ENCODE results near the gene OCIAD1.
"Not testable (repeated sequence)": the region's sequence is repeated elsewhere in the genome, so short reads cannot be mapped to it uniquely, and the experiment has no call there.

OCIAD1 gene

DNA sequence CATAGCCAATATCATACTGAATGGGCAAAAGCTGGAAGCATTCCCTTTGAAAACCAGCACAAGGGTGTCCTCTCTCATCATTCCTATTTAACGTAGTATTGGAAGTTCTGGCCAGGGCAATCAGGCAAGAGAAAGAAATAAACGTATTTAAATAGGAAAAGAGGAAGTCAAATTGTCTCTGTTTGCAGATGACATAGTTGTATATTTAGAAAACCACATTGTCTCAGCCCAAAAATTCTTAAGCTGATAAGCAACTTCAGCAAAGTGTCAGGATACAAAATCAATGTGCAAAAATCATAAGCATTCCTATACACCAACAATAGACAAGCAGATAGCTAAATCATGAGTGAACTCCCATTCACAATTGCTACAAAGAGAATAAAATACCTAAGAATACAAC, 9.5 kb upstream of the OCIAD1 start:
- DNase-seq: not testable (repeated sequence)

DNA sequence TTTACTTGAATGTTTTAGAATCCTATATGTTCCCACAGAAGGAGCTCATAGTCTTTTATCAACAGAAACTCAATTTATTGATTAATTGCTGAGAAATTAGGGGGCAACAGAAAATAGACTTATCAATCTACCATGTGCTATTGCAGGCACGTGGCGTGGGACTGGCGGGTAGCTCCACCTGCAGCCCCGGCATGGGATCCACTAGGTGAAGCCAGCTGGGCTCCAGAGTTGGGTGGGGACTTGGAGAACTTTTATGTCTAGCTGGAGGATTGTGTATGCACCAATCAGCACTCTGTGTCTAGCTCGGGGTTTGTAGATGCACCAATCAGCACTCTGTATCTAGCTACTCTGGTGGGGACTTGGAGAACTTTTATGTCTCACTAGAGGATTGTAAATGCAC, 3.3 kb upstream of the OCIAD1 start:
- DNase-seq: no peak

DNA sequence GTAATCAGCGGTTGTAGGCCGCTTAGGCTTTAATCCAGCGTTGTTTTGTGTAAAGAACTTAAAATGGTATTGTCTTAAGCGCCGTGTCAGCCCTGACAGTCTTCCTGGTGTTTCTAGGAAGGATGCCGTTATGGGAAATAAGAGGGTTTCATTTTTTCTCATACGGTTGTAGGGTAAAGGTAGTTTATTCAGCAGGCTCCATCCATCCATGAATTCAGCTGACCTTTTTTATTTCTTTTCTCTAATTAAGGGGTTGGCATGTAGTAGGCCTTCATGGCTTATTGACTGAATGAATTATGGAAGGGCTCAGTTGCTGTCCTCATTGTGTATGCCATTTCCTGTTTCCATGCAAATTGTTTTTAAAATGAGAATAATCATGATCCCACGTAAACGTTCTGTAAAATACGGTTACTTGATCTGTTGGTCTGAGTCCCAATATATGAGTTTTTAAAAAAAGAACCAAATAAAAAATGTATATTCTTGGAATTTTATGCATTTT, 693 bp downstream of the OCIAD1 start:
- no peak for DNase-seq

DNA sequence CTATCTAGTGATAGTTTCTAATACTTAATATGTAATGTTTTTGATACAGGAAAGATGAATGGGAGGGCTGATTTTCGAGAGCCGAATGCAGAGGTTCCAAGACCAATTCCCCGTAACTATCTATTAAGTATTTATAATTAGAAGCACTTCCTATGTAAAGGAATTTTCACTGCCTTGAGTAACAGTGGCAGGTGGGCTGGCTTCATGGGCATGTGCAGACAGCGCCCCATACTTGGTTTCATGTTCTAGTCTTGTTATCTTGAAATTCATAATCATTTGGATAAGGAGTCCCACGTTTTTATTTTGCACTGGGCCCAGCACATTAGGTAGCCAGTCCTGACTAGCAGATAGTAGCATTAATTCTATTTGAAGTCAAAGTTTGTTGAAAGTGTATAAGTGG, 1.7 kb downstream of the OCIAD1 start:
- DNase-seq: no peak

DNA sequence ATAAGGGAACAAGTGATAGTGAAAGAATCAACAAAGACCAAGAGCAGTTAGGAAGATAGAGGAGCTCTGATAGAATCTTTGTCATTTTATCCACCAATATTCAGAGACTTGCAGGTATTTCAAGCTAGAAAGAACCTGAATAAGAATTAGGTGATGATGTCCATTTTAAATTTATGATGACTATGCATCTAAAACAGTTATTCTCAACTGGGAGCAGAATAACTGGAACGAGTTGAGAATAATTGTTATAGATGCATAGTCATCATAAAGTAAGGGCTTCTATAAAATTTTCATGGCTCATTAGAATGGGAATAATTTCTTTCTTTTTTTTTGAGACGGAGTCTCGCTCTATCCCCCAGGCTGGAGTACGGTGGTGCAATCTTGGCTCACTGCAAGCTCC, 5.8 kb downstream of the OCIAD1 start:
- DNase-seq: no peak

DNA sequence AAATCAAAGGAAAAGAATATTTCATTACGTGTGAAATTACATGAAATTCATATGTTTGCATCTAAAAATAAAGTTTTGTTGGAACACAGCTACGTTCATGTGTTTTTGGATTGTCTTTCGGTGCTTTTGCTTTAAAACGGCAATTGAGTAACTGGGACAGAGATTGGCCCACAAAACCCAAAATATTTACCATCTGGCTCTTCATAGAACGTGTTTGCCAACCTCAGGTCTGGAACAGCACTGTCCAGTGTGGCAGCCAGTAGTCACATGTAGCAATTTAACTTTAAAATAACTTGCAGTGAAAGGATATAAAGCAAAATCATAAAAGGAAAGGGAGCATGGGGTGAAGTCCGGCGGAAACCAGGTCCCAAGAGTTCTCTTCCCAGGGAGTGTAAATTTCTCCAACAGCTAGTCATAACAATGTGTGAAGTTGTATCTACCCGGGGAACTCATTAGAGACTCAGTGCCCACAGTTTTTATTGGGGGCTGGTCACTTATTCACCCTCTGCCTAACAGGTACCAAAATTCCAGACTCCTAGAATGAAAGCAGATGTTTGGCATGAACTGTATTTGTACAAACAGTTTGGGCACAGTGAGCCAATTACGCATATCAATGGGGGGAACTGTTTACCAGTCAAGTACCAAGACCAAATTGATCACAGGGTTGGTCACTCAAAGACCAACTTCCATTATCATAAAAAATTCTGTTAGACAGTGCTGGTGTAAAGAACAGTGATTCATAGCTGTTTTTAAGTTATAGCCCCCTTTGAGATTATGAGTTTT, 10.3 kb downstream of the OCIAD1 start:
- DNase-seq: no peak

DNA sequence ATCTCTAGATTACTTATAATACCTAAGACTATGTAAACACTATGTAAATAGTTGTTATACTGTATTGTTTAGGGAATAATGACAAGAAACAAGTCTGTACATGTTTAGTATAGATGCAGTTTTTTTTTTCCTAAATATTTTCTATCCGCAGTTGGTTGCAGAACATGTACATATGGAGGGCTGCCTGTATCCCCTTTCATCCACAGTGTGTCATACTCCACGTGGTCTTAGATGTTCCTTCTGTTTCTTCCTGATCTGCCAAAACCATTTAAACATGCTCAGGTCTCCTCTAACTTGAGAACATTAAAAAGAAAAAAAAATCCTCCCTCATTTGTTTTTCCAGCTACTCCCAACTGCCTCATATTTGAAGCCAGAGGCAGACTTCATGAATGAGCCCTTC, 14.0 kb downstream of the OCIAD1 start:
- no peak for DNase-seq

DNA sequence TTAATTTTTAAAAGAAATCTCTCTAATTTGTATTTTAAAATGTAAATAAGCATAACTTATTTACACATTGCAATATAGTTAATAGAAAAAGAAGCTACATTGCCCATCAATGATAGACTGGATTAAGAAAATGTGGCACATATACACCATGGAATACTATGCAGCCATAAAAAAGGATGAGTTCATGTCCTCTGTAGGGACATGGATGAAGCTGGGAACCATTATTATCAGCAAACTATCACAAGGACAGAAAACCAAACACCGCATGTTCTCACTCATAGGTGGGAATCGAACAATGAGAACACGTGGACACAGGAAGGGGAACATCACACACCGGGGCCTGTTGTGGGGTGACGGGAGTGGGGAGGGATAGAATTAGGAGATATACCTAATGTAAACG, 17.9 kb downstream of the OCIAD1 start:
- not testable (repeated sequence) for DNase-seq

DNA sequence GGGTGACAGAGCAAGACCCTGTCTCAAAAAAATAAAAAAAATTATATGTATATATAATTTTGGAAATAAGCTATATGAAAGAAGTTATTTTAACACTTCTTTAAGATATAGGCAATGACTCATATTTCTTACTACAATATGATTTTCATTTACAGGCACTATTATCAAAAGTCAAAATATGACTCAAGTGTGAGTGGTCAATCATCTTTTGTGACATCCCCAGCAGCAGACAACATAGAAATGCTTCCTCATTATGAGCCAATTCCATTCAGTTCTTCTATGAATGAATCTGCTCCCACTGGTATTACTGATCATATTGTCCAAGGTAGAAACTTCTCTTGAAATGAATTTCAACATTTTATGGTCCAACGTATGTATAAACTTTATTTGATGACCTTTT, 20.8 kb downstream of the OCIAD1 start:
- DNase-seq: no peak

DNA sequence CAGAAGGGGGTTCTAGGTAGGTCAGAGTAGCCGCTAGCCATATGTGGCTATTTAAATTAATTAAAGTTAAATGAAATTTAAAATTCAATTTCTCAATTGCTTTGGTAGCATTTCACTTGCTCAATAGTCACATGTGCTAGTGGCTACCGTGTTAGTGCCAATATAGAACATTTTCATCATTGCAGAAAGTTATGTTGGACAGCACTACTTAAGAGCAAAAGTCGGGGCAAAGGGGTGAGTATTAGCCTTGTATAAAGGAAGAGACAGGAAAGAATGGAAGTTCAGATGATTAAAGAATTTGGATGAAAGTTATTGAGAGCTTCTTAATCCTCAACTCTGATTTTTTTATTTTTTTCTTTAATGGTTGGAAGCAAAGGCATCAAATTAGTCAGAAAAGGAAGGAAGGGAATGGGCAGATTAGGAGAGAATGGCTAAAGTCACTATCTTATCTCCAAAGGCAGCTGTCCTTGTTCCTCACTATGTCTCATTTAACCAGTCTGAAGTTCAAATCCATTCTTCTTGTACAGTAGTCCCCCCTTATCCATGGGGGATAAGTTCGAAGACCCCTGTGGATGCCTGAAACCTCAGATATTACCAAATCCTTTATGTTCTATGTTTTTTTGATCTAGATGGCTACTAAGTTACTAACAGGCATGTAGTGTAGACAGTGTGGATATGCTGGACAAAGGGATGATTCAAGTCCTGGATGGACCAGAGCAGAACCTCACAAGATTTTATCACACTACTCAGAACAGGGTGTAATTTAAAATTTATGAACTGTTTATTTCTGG, 22.9 kb downstream of the OCIAD1 start:
- no peak for DNase-seq

DNA sequence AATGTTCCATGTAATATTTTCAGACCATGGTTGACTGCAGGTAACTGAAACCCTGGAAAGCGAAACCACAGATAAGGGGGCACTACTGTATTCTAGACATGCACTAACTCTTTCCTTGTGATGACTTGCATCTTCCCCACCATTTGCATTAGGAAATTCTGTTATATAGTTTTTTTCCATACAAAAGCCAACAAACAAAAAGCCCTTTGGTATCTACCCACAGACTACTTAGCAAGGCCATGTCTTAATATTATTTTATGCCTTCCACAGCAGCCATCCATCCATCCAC, 23.5 kb downstream of the OCIAD1 start:
- DNase-seq: no peak

DNA sequence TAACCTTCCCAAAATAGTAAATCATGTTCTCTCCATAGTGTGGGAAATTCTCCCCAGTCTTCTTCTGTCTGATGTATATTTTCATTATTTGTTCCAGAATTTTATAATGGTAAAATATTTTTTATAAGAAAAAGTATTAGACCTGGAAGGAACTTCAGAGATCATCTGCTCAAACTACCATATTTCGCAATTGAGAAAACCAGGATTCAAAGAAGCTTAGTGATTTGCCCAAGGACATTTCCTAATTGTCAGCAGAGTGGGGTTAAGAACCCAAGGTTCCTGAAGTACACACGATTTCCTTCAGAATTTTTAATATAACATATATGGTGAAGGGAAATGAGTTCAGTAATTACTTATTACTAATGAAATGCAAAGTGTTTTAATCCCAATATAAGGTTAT, 24.1 kb downstream of the OCIAD1 start:
- DNase-seq: no peak

DNA sequence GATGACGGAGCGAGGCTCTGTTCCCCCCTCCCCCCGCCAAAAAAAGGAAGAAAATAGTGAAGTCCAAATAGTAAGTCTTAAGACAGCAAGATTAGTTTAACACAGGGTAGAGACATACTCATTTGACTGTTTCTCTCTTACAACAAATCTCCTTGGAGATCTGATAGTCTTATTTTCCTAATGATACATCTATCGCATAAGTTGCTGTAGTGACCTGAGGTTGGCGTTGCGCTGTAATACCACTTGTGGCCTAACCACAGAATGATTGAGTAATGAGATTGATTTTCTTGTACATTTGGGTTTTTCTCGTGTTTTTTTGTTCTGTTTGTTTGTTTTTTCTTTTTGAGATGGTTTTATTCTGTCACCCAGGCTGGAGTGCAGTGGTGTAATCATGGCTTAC, 27.2 kb downstream of the OCIAD1 start:
- no peak for DNase-seq

DNA sequence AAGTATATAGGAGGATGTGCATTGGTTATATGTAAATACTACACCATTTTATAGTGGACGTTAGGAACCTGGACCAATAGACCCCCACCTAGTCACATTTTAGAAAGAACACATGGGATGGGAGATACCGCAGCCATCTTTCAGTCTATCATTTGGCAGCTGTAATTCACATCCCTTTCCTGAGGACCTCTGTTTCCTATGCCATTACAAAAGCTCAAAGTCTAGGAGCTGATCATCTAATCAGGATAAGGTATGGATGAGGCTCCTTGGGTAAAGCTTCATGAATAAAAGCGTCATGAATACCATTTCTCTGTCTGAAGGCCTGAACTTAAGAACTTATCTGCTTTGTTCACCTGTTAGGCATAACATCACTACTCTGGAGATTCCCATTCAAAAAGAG, 31.1 kb downstream of the OCIAD1 start:
- DNase-seq: no peak

DNA sequence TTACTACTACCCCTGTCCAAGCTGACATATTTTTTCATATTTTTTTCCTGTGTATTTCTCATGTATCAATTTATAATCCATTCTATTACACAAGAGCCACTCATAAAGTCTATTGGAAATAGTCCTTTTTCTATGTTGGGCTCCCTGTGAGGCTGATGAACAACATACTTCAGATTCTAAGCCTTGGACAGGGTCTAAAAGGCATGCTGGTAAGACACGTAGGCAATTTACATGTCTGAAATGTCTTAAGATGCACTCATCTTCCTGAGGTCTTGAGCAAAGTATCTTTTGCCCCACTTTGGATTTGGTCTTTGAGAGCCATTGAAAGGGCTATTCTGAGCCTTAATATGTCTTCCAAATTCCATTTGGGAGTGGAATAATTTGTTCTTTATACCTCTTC, 31.8 kb downstream of the OCIAD1 start:
- DNase-seq: no peak

DNA sequence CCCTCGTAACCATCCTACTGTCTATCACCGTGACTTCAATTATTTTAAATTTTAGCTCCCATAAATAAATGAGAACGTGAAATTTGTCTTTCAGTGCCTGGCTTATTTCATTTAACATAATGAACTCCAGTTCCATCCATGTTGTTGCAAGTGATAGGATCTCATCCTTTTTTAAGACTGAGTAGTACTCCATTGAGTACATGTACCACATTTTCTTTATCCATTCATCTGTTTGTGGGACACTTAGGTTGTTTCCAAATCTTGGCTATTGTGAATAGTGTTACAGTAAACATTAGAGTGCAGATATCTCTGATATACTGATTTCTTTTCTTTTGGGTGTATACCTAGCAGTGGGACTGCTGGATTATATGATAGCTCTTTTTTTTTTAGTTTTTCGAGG, 32.8 kb downstream of the OCIAD1 start:
- DNase-seq: no peak

DNA sequence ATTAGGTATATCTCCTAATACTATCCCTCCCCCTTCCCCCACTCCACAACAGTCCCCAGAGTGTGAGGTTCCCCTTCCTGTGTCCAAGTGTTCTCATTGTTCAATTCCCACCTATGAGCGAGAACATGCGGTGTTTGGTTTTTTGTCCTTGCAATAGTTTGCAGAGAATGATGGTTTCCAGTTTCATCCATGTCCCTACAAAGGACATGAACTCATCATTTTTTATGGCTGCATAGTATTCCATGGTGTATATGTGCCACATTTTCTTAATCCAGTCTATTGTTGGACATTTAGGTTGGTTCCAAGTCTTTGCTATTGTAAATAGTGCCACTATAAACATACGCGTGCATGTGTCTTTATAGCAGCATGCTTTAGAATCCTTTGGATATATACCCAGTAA, 33.8 kb downstream of the OCIAD1 start:
- DNase-seq: not testable (repeated sequence)

DNA sequence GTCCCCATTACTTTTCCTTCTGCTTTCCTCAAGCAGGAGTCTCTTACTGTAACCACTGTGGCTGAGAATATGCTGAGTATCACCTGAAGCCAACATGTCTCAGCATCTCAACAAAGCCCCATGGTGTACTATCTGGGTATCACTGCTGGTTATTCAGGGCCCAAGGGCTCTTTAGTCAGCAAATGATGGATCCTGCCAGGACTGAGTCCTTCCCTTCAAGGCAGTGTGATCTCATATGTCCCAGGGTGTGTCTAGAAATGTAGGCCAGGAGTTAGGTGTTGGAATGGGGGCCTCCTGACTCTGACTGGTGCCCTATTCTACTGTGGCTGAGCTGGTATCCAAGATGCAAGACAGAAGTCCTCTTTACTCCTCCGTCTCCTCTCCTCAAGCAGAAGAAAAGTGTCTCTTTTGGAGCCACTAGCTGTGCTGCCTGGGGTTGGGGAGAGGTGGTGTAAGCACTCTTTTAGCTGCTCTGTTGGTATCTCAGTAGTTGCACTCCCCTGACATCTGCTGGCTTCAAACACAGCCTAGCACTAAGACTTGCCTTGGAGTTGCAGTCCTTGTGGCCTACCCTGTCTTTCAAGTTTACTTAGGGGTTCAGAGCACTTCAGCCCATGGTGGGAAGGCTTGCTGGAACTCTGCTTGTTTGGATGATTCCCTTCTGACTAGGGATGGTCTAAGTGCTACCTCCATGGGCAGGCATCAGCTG, 47.1 kb downstream of the OCIAD1 start:
- DNase-seq: no peak

DNA sequence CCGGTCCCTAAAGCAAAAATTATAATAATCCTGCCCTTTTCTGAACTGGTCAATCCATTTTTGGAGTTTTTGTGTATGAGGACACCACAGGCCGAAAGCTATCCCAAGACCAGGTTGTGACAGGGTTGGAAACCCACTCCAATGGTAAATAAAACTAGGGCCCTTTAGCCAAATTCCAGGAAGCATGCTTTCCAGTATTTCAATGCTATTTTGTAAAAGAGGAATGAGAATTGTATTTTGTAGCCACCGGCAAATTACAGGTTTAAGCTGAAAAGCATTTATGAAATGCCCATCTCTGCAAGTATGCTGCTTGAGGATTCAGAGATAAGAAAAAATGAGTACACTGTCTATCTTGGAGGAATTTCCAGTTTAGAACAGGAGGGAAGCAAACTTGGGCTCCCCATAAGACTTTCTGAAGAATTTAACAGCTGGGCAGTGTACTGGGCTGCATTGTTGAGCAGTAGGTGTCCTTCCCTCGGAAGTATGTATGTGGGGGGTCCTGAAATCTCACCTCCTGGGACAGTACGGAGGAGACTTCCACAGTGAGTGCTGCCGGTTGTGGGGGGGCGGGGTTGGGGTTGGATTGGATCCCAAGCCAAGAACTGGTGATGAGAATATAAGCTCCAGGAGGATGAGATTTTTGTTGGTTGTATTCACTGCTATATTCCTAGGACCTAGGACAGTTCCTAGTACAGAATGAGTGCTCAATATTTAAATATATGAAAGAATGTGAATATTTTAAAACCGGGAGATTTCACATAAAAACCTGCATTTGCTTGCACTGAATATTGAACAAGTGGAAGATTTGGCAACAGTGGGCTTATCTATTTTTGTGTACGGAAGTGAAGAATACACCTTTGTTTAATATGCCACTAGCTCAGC, 48.9 kb downstream of the OCIAD1 start:
- no peak for DNase-seq

DNA sequence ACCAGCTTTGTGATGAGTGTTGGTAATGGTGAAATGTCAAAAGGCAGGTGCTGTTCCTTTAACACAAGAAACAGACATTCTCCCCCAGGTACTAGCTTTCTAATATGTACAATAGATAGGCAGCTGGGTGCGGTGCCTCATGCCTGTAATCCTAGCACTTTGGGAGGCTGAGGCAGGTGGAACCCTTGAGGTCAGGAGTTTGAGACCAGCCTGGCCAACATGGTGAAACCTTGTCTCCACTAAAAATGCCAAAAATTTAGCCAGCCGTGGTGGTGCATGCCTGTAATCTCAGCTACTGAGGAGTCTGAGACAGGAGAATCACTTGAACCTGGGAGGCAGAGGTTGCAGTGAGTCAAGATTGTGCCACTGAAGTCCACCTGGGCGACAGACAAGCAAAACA, 50.8 kb downstream of the OCIAD1 start:
- not testable (repeated sequence) for DNase-seq

DNA sequence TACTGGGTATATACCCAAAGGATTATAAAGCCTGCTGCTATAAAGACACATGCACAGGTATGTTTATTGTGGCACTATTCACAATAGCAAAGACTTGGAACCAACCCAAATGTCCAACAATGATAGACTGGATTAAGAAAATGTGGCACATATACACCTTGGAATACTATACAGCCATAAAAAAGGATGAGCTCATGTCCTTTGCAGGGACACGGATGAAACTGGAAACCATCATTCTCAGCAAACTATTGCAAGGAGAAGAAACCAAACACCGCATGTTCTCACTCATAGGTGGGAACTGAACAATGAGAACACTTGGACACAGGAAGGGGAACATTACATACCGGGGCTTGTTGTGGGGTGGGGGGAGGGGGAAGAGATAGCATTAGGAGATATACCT, 58.9 kb downstream of the OCIAD1 start:
- not testable (repeated sequence) for DNase-seq

DNA sequence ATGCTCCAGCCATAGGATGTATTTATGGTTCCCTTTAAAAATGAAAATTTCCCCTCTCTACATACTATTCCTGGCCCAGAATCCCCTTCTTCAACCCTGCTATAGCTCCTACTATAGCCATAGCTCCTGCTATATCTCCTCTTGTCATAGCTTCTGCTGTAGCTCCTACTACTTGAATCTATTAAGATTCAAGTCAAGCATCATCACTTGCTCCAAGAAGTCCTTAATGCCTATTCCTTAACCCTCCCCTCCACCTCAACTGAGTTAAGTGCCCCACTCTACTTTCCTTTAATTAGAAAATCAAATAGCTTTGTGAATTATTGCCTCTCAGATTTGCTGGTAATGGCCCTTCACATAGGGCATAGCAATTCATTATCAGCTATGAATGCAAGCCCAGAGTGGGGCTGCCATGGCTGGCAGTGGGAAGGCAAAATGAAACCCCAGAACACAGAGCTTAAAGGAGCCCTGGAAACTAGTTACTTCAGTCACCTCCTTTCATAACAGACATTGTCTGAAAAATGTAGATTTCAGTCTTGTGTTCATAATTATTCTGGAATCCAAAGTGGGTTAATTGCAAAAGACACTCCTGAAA, 60.2 kb downstream of the OCIAD1 start:
- DNase-seq: no peak

All from stimulated activated CD4-positive, alpha-beta T cell treated with anti-CD3 and anti-CD28 coated beads, Interleukin-1b, Interleukin-23, amount 100 ng/mL, for 48 hours (primary cell).